H1 (cell line): ENCODE data around the gene COL26A1. TPM values are rescaled to one million over a fixed set of nuclear protein-coding genes. Genes with fewer than 3 reads are reported as not detected.
A peak's percentile ranks its signal among the peaks of the same experiment; 100 is the strongest.

Source experiments
- CTCF ChIA-PET: fragments of 300-600 bp; sonication (Branson Sonifier 250); formaldehyde crosslinking; loops from one replicate; lab custom pipeline; 2021; ENCODE audit not compliant: partially characterized antibody; lab: Charles Lee
- POLR2A ChIA-PET: fragments of 300-600 bp; sonication (Branson Sonifier 250); formaldehyde crosslinking; loops from one replicate; lab custom pipeline; 2021; ENCODE audit warnings: inconsistent platforms; ENCODE audit not compliant: partially characterized antibody; lab: Charles Lee
- DNase-seq, 2 experiments: peaks; one replicate each; pipeline versions ENCODE4 v3.0.0 to v3.0.0-alpha.2; 2010 to 2022; ENCODE audit warnings: low spot score in 2 of 2, low read depth in 1 of 2, mixed read lengths in 1 of 2
- FAIRE-seq: peaks from 2 replicates; lab custom pipeline; 2011; peaks lifted over from hg19 to GRCh38; lab: Jason Lieb, UNC
- H2AFZ ChIP-seq: 2 replicates; pipeline ENCODE4 v1.8.1; 2012; ENCODE audit warnings: low read length, inconsistent platforms
- H2AK5ac ChIP-seq: 2 replicates; pipeline ENCODE4 v1.6.1; 2013; ENCODE audit warnings: low read depth, low read length
- H2BK120ac ChIP-seq: replicated peaks from 2 replicates; pipeline ENCODE3; 2013; ENCODE audit warnings: low read depth, low read length, inconsistent platforms
- H2BK12ac ChIP-seq: 2 replicates; pipeline ENCODE4 v1.6.1; 2013; ENCODE audit warnings: low read depth, low read length
- H2BK15ac ChIP-seq: 2 replicates; pipeline ENCODE4 v1.6.1; 2013; ENCODE audit warnings: low read length
- H2BK20ac ChIP-seq: 2 replicates; pipeline ENCODE4 v1.6.1; 2013; ENCODE audit warnings: low read length
- H2BK5ac ChIP-seq: 2 replicates; pipeline ENCODE4 v1.6.1; 2013; ENCODE audit warnings: low read depth, low read length
- H3K14ac ChIP-seq: 2 replicates; pipeline ENCODE4 v1.6.1; 2013; ENCODE audit warnings: inconsistent platforms; ENCODE audit not compliant: insufficient read length
- H3K18ac ChIP-seq: 2 replicates; pipeline ENCODE4 v1.6.1; 2013; ENCODE audit warnings: low read length; ENCODE audit errors: extremely low read depth
- H3K23ac ChIP-seq: 2 replicates; pipeline ENCODE4 v1.6.1; 2013; ENCODE audit warnings: inconsistent platforms; ENCODE audit not compliant: insufficient read length
- H3K23me2 ChIP-seq: 2 replicates; pipeline ENCODE4 v1.6.1; 2013; ENCODE audit warnings: low read depth, low read length
- H3K27ac ChIP-seq: 2 replicates; pipeline ENCODE4 v1.6.1; 2011; ENCODE audit warnings: low read depth, low read length, inconsistent platforms
- H3K27me3 ChIP-seq, 4 experiments: replicated peaks in 1 of 4; 1 replicate in 1 of 4; 2 replicates in 3 of 4; pipeline versions ENCODE4 v1.6.1 to v1.8.1; 2011 to 2013; ENCODE audit warnings: low read length in 3 of 4, mild to moderate bottlenecking in 3 of 4, inconsistent platforms in 2 of 4, mixed read lengths in 2 of 4, moderate library complexity in 1 of 4; ENCODE audit not compliant: control insufficient read depth in 3 of 4, insufficient read depth in 3 of 4; ENCODE audit errors: extremely low read depth in 1 of 4
- H3K36me3 ChIP-seq, 4 experiments: 2 replicates each; pipeline versions ENCODE4 v1.6.1 to v1.8.1; 2011 to 2013; ENCODE audit warnings: mild to moderate bottlenecking in 4 of 4, low read length in 3 of 4, moderate library complexity in 2 of 4, control low read depth in 1 of 4, inconsistent platforms in 1 of 4; ENCODE audit not compliant: insufficient read depth in 4 of 4, control insufficient read depth in 2 of 4
- H3K4ac ChIP-seq: replicated peaks from 2 replicates; pipeline ENCODE3; 2013; ENCODE audit warnings: low read length, low read depth, mixed read lengths, inconsistent platforms; ENCODE audit not compliant: insufficient read length
- H3K4me1 ChIP-seq, 4 experiments: replicated peaks in 1 of 4; 1 replicate in 1 of 4; 2 replicates in 3 of 4; pipeline versions ENCODE4 v1.6.1 to v1.8.1; 2011 to 2013; ENCODE audit warnings: low read length in 3 of 4, inconsistent platforms in 2 of 4, mixed read lengths in 1 of 4; ENCODE audit not compliant: insufficient read depth in 4 of 4, control insufficient read depth in 3 of 4
- H3K4me2 ChIP-seq, 2 experiments: 2 replicates each; pipeline versions ENCODE4 v1.6.1 to v1.8.1; 2011 to 2013; ENCODE audit warnings: low read depth in 2 of 2, low read length in 2 of 2, control low read depth in 1 of 2, inconsistent platforms in 1 of 2, mild to moderate bottlenecking in 1 of 2; ENCODE audit not compliant: insufficient read depth in 1 of 2
- H3K4me3 ChIP-seq, 4 experiments: fragments of 200-600, 300-600 bp in 1 of 4; sonication (generic), shearing (Covaris generic), sonication (Bioruptor Twin) in 1 of 4; 2 replicates each; pipeline versions ENCODE4 v1.5.1 to v1.8.1; 2011 to 2016; ENCODE audit warnings: low read length in 4 of 4, low read depth in 3 of 4, control low read depth in 2 of 4, inconsistent platforms in 2 of 4, mild to moderate bottlenecking in 2 of 4, mixed read lengths in 1 of 4, moderate library complexity in 1 of 4; ENCODE audit not compliant: insufficient read depth in 2 of 4; ENCODE audit errors: extremely low read depth in 1 of 4
- H3K56ac ChIP-seq: replicated peaks from 2 replicates; pipeline ENCODE3; 2013; ENCODE audit warnings: low read depth, mild to moderate bottlenecking, mixed read lengths, low read length, inconsistent platforms; ENCODE audit not compliant: insufficient read length
- H3K79me1 ChIP-seq: 2 replicates; pipeline ENCODE4 v1.6.1; 2013; ENCODE audit warnings: low read depth, low read length, control low read depth
- H3K79me2 ChIP-seq, 2 experiments: 2 replicates each; pipeline versions ENCODE4 v1.6.1 to v1.8.1; 2012 to 2013; ENCODE audit warnings: low read length in 2 of 2, mild to moderate bottlenecking in 2 of 2, inconsistent platforms in 1 of 2; ENCODE audit not compliant: insufficient read depth in 2 of 2, control insufficient read depth in 1 of 2
- H3K9ac ChIP-seq, 4 experiments: replicated peaks in 1 of 4; 1 replicate in 1 of 4; 2 replicates in 3 of 4; pipeline versions ENCODE4 v1.6.1 to v1.8.1; 2011 to 2013; ENCODE audit warnings: low read depth in 3 of 4, low read length in 3 of 4, control low read depth in 2 of 4, mild to moderate bottlenecking in 2 of 4, moderate library complexity in 2 of 4, inconsistent platforms in 1 of 4; ENCODE audit errors: extremely low read depth in 1 of 4
- H3K9me3 ChIP-seq, 2 experiments: 2 replicates each; pipeline versions ENCODE4 v1.6.1 to v1.8.1; 2012 to 2013; ENCODE audit warnings: mild to moderate bottlenecking in 2 of 2, moderate library complexity in 2 of 2, control low read depth in 1 of 2, inconsistent platforms in 1 of 2, low read depth in 1 of 2, low read length in 1 of 2, mixed read lengths in 1 of 2; ENCODE audit not compliant: insufficient read depth in 2 of 2
- H4K20me1 ChIP-seq, 2 experiments: replicated peaks in 1 of 2; 2 replicates each; pipeline versions ENCODE3 to v1.8.1; 2011 to 2013; ENCODE audit warnings: inconsistent platforms in 2 of 2, low read length in 2 of 2, mild to moderate bottlenecking in 1 of 2; ENCODE audit not compliant: insufficient read depth in 2 of 2, control insufficient read depth in 1 of 2
- H4K5ac ChIP-seq: 2 replicates; pipeline ENCODE4 v1.6.1; 2013; ENCODE audit warnings: low read length, low read depth, mixed read lengths, inconsistent platforms; ENCODE audit not compliant: insufficient read length
- H4K8ac ChIP-seq: 2 replicates; pipeline ENCODE4 v1.8.0; 2013; ENCODE audit warnings: mild to moderate bottlenecking, moderate library complexity, low read length, inconsistent platforms; ENCODE audit not compliant: insufficient read depth; ENCODE audit errors: extremely low read depth
- H4K91ac ChIP-seq: replicated peaks from 2 replicates; pipeline ENCODE3; 2013; ENCODE audit warnings: low read length, mixed read lengths, inconsistent platforms; ENCODE audit not compliant: insufficient read length
- EZH2 ChIP-seq: fragments of 200-600 bp; sonication (generic); IDR thresholded peaks from 2 replicates; pipeline ENCODE4 v1.7.1; 2012; ENCODE audit warnings: low read depth, mild to moderate bottlenecking, moderate library complexity, low read length, inconsistent platforms; ENCODE audit not compliant: severe bottlenecking
- HDAC2 ChIP-seq, 2 experiments: fragments of 300-600 bp in 1 of 2; sonication (generic) in 1 of 2; IDR thresholded peaks; 2 replicates each; pipeline ENCODE4 v1.6.1; 2011 to 2012; ENCODE audit warnings: low read depth in 2 of 2, low read length in 2 of 2, mild to moderate bottlenecking in 2 of 2, moderate library complexity in 2 of 2, borderline replicate concordance in 1 of 2, inconsistent platforms in 1 of 2
- KDM1A ChIP-seq: fragments of 200-600, 300-600 bp; sonication (generic); IDR thresholded peaks from 2 replicates; pipeline ENCODE4 v1.7.1; 2016; ENCODE audit warnings: mild to moderate bottlenecking, low read length, borderline replicate concordance
- WGBS, 2 experiments: shearing (Covaris generic) in 1 of 2; methylation state at CpG; one replicate each; pipeline versions ENCODE4 v1.1.6 to v1.1.7; 2013 to 2015; ENCODE audit warnings: low lambda C conversion rate in 2 of 2, mixed read lengths in 2 of 2, inconsistent platforms in 1 of 2, low coverage in 1 of 2, missing lambda C conversion rate in 1 of 2; ENCODE audit not compliant: insufficient replicate concordance in 2 of 2, insufficient coverage in 1 of 2, insufficient read length in 1 of 2; ENCODE audit errors: extremely low coverage in 1 of 2, missing lambda C conversion rate in 1 of 2; 5-methylcytosine and 5-hydroxymethylcytosine counted together
- polyA plus RNA-seq, 7 experiments: library from polyadenylated mRNA; depleted of rRNA in 3 of 7; stranded (reverse) in 5 of 7; unstranded in 2 of 7; fragments of >200 nt in 5 of 7; fragments of 200-250 nt in 2 of 7; gene quantifications; 1 replicate in 5 of 7; 2 replicates in 1 of 7; 4 replicates in 1 of 7; pipeline versions ENCODE4 v1.2.1 to v1.2.3, GENCODE V29; 2011 to 2013; ENCODE audit warnings: missing spikeins in 2 of 7, mixed read lengths in 2 of 7
- total RNA-seq: library from RNA; stranded (reverse); fragmentation: NEBNext Ultra II Directional; extraction: Animal tissue kit (Norgen Biotek cat#: 25700); gene quantifications from 2 replicates; pipeline ENCODE4 v1.2.1, GENCODE V29; 2021

COL26A1 gene
- total and polyA plus RNA-seq, 2 of the 8 experiments (the other 6 are each of a cell fraction or from before 2014, with no cell fraction given): 51.1 to 68.8 TPM

- Histone ChIP-seq H3K9ac (no peak overlapping the region; a peak in 1 of 7 replicates), H3K79me2 (no peaks in the 10 kb centered on the region), H3K4me2 (no peak overlapping the region), H2AFZ (no peak overlapping the region), H4K8ac (no peak overlapping the region; the same call in 1 of the 2 replicates), H2AK5ac (no peak overlapping the region), H3K27me3 (no peaks in the 10 kb centered on the region), H3K18ac (no peak overlapping the region; the same call in 1 of the 2 replicates), H2BK5ac (peak overlapping the region; percentile 53), H3K14ac (no peak overlapping the region), H3K23me2 (peaks cover 2% of the 10 kb centered on the region; the same call in 1 of the 2 replicates), H2BK120ac (no peak overlapping the region), H3K4me3 (no peak overlapping the region), H2BK15ac (0 out of 2 replicates have a peak overlapping the region, but pooled peaks have one; percentile 40), H3K23ac (no peak overlapping the region), H3K4me1 (peaks cover 0 to 15% (median 7%) of the 10 kb centered on the region in 4 experiments; a peak in 6 of 7 replicates), H4K20me1 (peaks cover 0 to 2% of the 10 kb centered on the region in 2 experiments), H3K9me3 (0 out of 4 replicates have a peak, but pooled peaks cover 0 to 4% of the 10 kb centered on the region in 2 experiments), H4K5ac (no peak overlapping the region), H3K79me1 (no peaks in the 10 kb centered on the region), H3K27ac (no peak overlapping the region), H2BK20ac (no peak overlapping the region), H2BK12ac (0 out of 2 replicates have a peak overlapping the region, but pooled peaks have one; percentile 50), H3K56ac (no peak overlapping the region), H3K4ac (no peak overlapping the region), H4K91ac (no peak overlapping the region), H3K36me3 (no peaks in the 10 kb centered on the region)
- FAIRE-seq: no peak
- DNase-seq: no peak
- WGBS, 2 experiments: 91% methylated on average over 15 of the region's 15 CpGs; no CpG with 5 or more reads in 1 of the 2 experiments
- TF ChIP-seq KDM1A: peak; percentile 97
- TF ChIP-seq HDAC2 (IDR thresholded peaks at IDR 0.05; ENCODE audit: borderline replicate concordance in 1 of 2, low read depth in 2 of 2, low read length in 2 of 2): peak in 1 of 2 experiments; percentile 91; a peak in 2 of 4 replicates
- TF ChIP-seq EZH2: no peak
- ChIA-PET CTCF (interaction anchor here (0.6 to 2.9 kb wide), 13 partner anchors 8 to 245 kb away, joined by 3 to 15 read pairs (median 3); no protein-coding TSS in a partner anchor), POLR2A (interaction anchor here (1.3 to 2.7 kb wide), 4 partner anchors 12 to 35 kb away, joined by 3 to 19 read pairs (median 6); no protein-coding TSS in a partner anchor)
These were observed 200.7 kb downstream of the COL26A1 start for GRCh38 chr7:101563198-101563901.
